Breast epithelium (tissue), 4 donors: ENCODE data around the gene ICAM4. TPM values are rescaled to one million over a fixed set of nuclear protein-coding genes. Genes with fewer than 3 reads are reported as not detected.

Experiments
- DNase-seq, 2 donors: peaks; one replicate each; pipeline ENCODE4 v3.0.0-alpha.2; 2019; ENCODE audit warnings: low spot score in 2 of 2
- H3K27ac ChIP-seq, 2 donors: fragments of 200-600 bp; sonication (generic) in 1 of 2; one replicate each; pipeline ENCODE4 v1.5.1; 2016 to 2019; ENCODE audit warnings: mild to moderate bottlenecking in 1 of 2
- H3K27me3 ChIP-seq, 2 donors: fragments of 200-600 bp; sonication (generic) in 1 of 2; one replicate each; pipeline versions ENCODE4 v1.5.1 to v1.6.0; 2017 to 2019; ENCODE audit warnings: control low read depth in 1 of 2, mild to moderate bottlenecking in 1 of 2
- H3K36me3 ChIP-seq: fragments of 200-600 bp; one replicate; pipeline ENCODE4 v1.5.1; 2019
- H3K4me1 ChIP-seq, 2 donors: fragments of 200-600 bp; sonication (generic); one replicate each; pipeline ENCODE4 v1.5.1; 2016 to 2019; ENCODE audit warnings: control low read depth in 1 of 2
- H3K4me3 ChIP-seq, 3 donors: fragments of 200-600 bp; sonication (generic); 1 replicate in 2 of 3; 2 replicates in 1 of 3; pipeline ENCODE4 v1.5.1; 2016 to 2019; ENCODE audit warnings: mild to moderate bottlenecking in 3 of 3, moderate library complexity in 2 of 3
- H3K9me3 ChIP-seq, 2 donors: fragments of 200-600 bp; sonication (generic) in 1 of 2; one replicate each; pipeline ENCODE4 v1.5.1; 2016 to 2019; ENCODE audit warnings: control low read depth in 1 of 2
- CTCF ChIP-seq, 3 donors: fragments of 450-650 bp; IDR thresholded peaks; one replicate each; pipeline ENCODE4 v1.5.1; 2016 to 2017; ENCODE audit warnings: antibody characterized with exemption in 3 of 3, mild to moderate bottlenecking in 3 of 3, moderate library complexity in 3 of 3
- POLR2A ChIP-seq: fragments of 450-650 bp; IDR thresholded peaks from one replicate; pipeline ENCODE4 v1.6.1; 2016; ENCODE audit warnings: antibody characterized with exemption, mild to moderate bottlenecking, moderate library complexity
- POLR2AphosphoS5 ChIP-seq, 3 donors: sonication (generic); formaldehyde crosslinking; IDR thresholded peaks; one replicate each; pipeline ENCODE4 v1.6.1; 2017; ENCODE audit warnings: antibody characterized with exemption in 3 of 3
- intact Hi-C: fragments of 100-400 bp; cut with DNase I; formaldehyde crosslinking; loops from one replicate; pipeline ENCODE4 v1.15.1; 2023; ENCODE audit warnings: low total_unique reads
- total RNA-seq, 3 donors: library from RNA; depleted of rRNA; stranded (reverse); fragments of >200 nt; gene quantifications; one replicate each; pipeline ENCODE4 v1.1.0, GENCODE V29; 2016

Gene ICAM4
- total RNA-seq, 3 donors from 2014 or later: 1.1 to 1.6 TPM; not detected in 1

GRCh38 chr19:10321417-10321797, 34.7 kb downstream of the ICAM4 start:
- Histone ChIP-seq H3K27me3 (no peaks in the 10 kb centered on the region), H3K4me3 (no peak overlapping the region), H3K27ac (no peak overlapping the region), H3K9me3 (no peaks in the 10 kb centered on the region), H3K36me3 (peaks cover 21% of the 10 kb centered on the region), H3K4me1 (no peaks in the 10 kb centered on the region)
- TF ChIP-seq CTCF (IDR thresholded peaks at IDR 0.05): no peak
- no peak for TF ChIP-seq POLR2A
- TF ChIP-seq POLR2AphosphoS5 (IDR thresholded peaks at IDR 0.05): no peak
- DNase-seq: no peak
- intact Hi-C loops: no loop called here

GRCh38 chr19:10321874-10322835, 35.4 kb downstream of the ICAM4 start:
- Histone ChIP-seq H3K27ac (no peak overlapping the region), H3K36me3 (peaks cover 21% of the 10 kb centered on the region), H3K4me3 (no peak overlapping the region), H3K9me3 (no peaks in the 10 kb centered on the region), H3K27me3 (no peaks in the 10 kb centered on the region), H3K4me1 (no peaks in the 10 kb centered on the region)
- intact Hi-C loops: no loop called here
- no peak for TF ChIP-seq CTCF (IDR thresholded peaks at IDR 0.05)
- no peak for TF ChIP-seq POLR2A
- no peak for TF ChIP-seq POLR2AphosphoS5 (IDR thresholded peaks at IDR 0.05)
- DNase-seq: no peak

GRCh38 chr19:10325732-10326131, 39.0 kb downstream of the ICAM4 start:
- DNase-seq: no peak
- no peak for TF ChIP-seq POLR2A
- TF ChIP-seq CTCF (IDR thresholded peaks at IDR 0.05): no peak
- no peak for TF ChIP-seq POLR2AphosphoS5 (IDR thresholded peaks at IDR 0.05)
- H3K27ac ChIP-seq: no peak overlapping the region
- intact Hi-C loops: loop anchor here (5.0 kb wide), 1 partner anchor 48 kb away; no protein-coding TSS in a partner anchor
- no peaks in the 10 kb centered on the region for H3K9me3 ChIP-seq
- H3K36me3 ChIP-seq: peaks cover 30% of the 10 kb centered on the region
- no peak overlapping the region for H3K4me3 ChIP-seq
- H3K27me3 ChIP-seq: no peaks in the 10 kb centered on the region
- no peaks in the 10 kb centered on the region for H3K4me1 ChIP-seq

- intact Hi-C loops: loop anchor here (5.0 kb wide), 1 partner anchor 50 kb away; no protein-coding TSS in a partner anchor
- Histone ChIP-seq H3K27ac (no peak overlapping the region), H3K36me3 (peaks cover 15% of the 10 kb centered on the region)
Measured at GRCh38 chr19:10327793-10328192, 41.0 kb downstream of the ICAM4 start.

More at GRCh38 chr19:10327793-10328192, 41.0 kb downstream of the ICAM4 start:
- DNase-seq: no peak
- Histone ChIP-seq H3K4me1 (peaks cover 5 to 6% of the 10 kb centered on the region in 2 donors), H3K4me3 (no peak overlapping the region), H3K27me3 (no peaks in the 10 kb centered on the region), H3K9me3 (no peaks in the 10 kb centered on the region)
- no peak for TF ChIP-seq CTCF (IDR thresholded peaks at IDR 0.05)
- TF ChIP-seq POLR2A: no peak
- no peak for TF ChIP-seq POLR2AphosphoS5 (IDR thresholded peaks at IDR 0.05)
